ENCODE results near the gene PIK3R1.

Gene PIK3R1

GRCh38 chr5:68299575-68299974, 84.0 kb downstream of the PIK3R1 start:
- DNase-seq: no peak

GRCh38 chr5:68303038-68303738, 87.6 kb downstream of the PIK3R1 start:
- no peak for DNase-seq

- DNase-seq: no peak
Measured at GRCh38 chr5:68303754-68304420, 88.3 kb downstream of the PIK3R1 start.

- no peak for DNase-seq
Measured at GRCh38 chr5:68304421-68305052, 89.0 kb downstream of the PIK3R1 start.

GRCh38 chr5:68305223-68305870, 89.8 kb downstream of the PIK3R1 start:
- no peak for DNase-seq

- DNase-seq: no peak
Measured at GRCh38 chr5:68306361-68307014, 90.9 kb downstream of the PIK3R1 start.

GRCh38 chr5:68313336-68313735, 97.8 kb downstream of the PIK3R1 start:
- DNase-seq: no peak

GRCh38 chr5:68314465-68314864, 98.9 kb downstream of the PIK3R1 start:
- no peak for DNase-seq

- peak; percentile 29 to 45 for DNase-seq
Measured at GRCh38 chr5:68315679-68316271, 100.2 kb downstream of the PIK3R1 start.

- no peak for DNase-seq
Measured at GRCh38 chr5:68316469-68316868, 100.9 kb downstream of the PIK3R1 start.

- no peak for DNase-seq
Measured at GRCh38 chr5:68317646-68318045, 102.1 kb downstream of the PIK3R1 start.

- DNase-seq: no peak
Measured at GRCh38 chr5:68318955-68319705, 103.6 kb downstream of the PIK3R1 start.

- no peak for DNase-seq
Measured at GRCh38 chr5:68319706-68320412, 104.3 kb downstream of the PIK3R1 start.

GRCh38 chr5:68320413-68320986, 104.9 kb downstream of the PIK3R1 start:
- DNase-seq: no peak

- DNase-seq: no peak
Measured at GRCh38 chr5:68325065-68325580, 109.6 kb downstream of the PIK3R1 start.

GRCh38 chr5:68329554-68330255, 114.1 kb downstream of the PIK3R1 start:
- DNase-seq: no peak

- DNase-seq: no peak
Measured at GRCh38 chr5:68330574-68330973, 115.0 kb downstream of the PIK3R1 start.

- DNase-seq: no peak
Measured at GRCh38 chr5:68331192-68332079, 115.9 kb downstream of the PIK3R1 start.

- no peak for DNase-seq
Measured at GRCh38 chr5:68332080-68332451, 116.5 kb downstream of the PIK3R1 start.

All from CD4-positive, alpha-beta T cell treated with Interleukin-4 for 1 hour (primary cell).